IMR-90 (cell line): ENCODE measurements around the gene DGLUCY. TPM values are rescaled to one million over a fixed set of nuclear protein-coding genes. Genes with fewer than 3 reads are reported as not detected.

ENCODE experiments used
- ATAC-seq: fragments of 200-7000 bp; cut with Tn5 transposase; 2 replicates; pipeline ENCODE4 v1.9.1; 2020; ENCODE audit warnings: low read depth, mild to moderate bottlenecking, moderate library complexity
- BruUV-seq: library from RNA; stranded (reverse); fragments of 400-500 nt; replicated peaks from 2 replicates; lab custom pipeline; 2021; lab: Mats Ljungman, UMichigan
- CTCF ChIA-PET: fragments of 300-600 bp; formaldehyde crosslinking; extraction: SDS; loops from one replicate; lab custom pipeline; 2021; ENCODE audit warnings: antibody characterized with exemption; lab: Yijun Ruan, JAX
- POLR2A ChIA-PET: fragments of 300-600 bp; sonication (Branson Sonifier 250); formaldehyde crosslinking; loops from one replicate; lab custom pipeline; 2022; ENCODE audit warnings: antibody characterized with exemption; ENCODE audit not compliant: unreplicated experiment; lab: Charles Lee
- DNase-seq: peaks from one replicate; pipeline ENCODE4 v3.0.0; 2013
- H2AFZ ChIP-seq: replicated peaks from 2 replicates; pipeline ENCODE3; 2013; ENCODE audit warnings: low read length, mild to moderate bottlenecking; ENCODE audit not compliant: poor library complexity
- H2AK5ac ChIP-seq: 2 replicates; pipeline ENCODE4 v1.6.1; 2013; ENCODE audit warnings: low read depth, low read length, inconsistent platforms
- H2AK9ac ChIP-seq: replicated peaks from 2 replicates; pipeline ENCODE3; 2013; ENCODE audit warnings: mild to moderate bottlenecking, low read depth, low read length, moderate library complexity; ENCODE audit not compliant: poor library complexity
- H2BK120ac ChIP-seq: 2 replicates; pipeline ENCODE4 v1.6.1; 2013; ENCODE audit warnings: low read depth, low read length, inconsistent platforms
- H2BK15ac ChIP-seq: 3 replicates; pipeline ENCODE4 v1.6.1; 2013; ENCODE audit warnings: low read depth, low read length, inconsistent platforms
- H2BK20ac ChIP-seq: 2 replicates; pipeline ENCODE4 v1.6.1; 2013; ENCODE audit warnings: low read depth, mild to moderate bottlenecking, inconsistent platforms, low read length, moderate library complexity
- H2BK5ac ChIP-seq: 2 replicates; pipeline ENCODE4 v1.6.1; 2013; ENCODE audit warnings: mild to moderate bottlenecking, low read depth, low read length, inconsistent platforms; ENCODE audit not compliant: poor library complexity, severe bottlenecking
- H3K14ac ChIP-seq: replicated peaks from 2 replicates; pipeline ENCODE4 v1.6.1; 2013; ENCODE audit warnings: low read depth, low read length, inconsistent platforms
- H3K18ac ChIP-seq: 2 replicates; pipeline ENCODE4 v1.6.1; 2013; ENCODE audit warnings: low read depth, low read length, control low read depth
- H3K23ac ChIP-seq: 2 replicates; pipeline ENCODE4 v1.6.1; 2013; ENCODE audit warnings: low read depth, low read length, inconsistent platforms
- H3K27ac ChIP-seq: 2 replicates; pipeline ENCODE4 v1.5.1; 2013; ENCODE audit warnings: mild to moderate bottlenecking, control low read depth, low read length; ENCODE audit not compliant: insufficient read depth
- H3K27me3 ChIP-seq: 2 replicates; pipeline ENCODE4 v1.6.1; 2013; ENCODE audit warnings: low read length; ENCODE audit not compliant: control insufficient read depth, insufficient read depth
- H3K36me3 ChIP-seq: 2 replicates; pipeline ENCODE4 v1.6.1; 2013; ENCODE audit warnings: low read length, mixed read lengths; ENCODE audit not compliant: control insufficient read depth, insufficient read depth
- H3K4ac ChIP-seq: 2 replicates; pipeline ENCODE4 v1.6.1; 2013; ENCODE audit warnings: low read depth, low read length, inconsistent platforms
- H3K4me1 ChIP-seq: 2 replicates; pipeline ENCODE4 v1.6.1; 2013; ENCODE audit warnings: low read length, mixed read lengths; ENCODE audit not compliant: control insufficient read depth, insufficient read depth
- H3K4me2 ChIP-seq: 2 replicates; pipeline ENCODE4 v1.6.1; 2013; ENCODE audit warnings: low read depth, mild to moderate bottlenecking, control low read depth, low read length, moderate library complexity
- H3K4me3 ChIP-seq: 2 replicates; pipeline ENCODE4 v1.5.1; 2013; ENCODE audit warnings: low read depth, mild to moderate bottlenecking, control low read depth, low read length, moderate library complexity; ENCODE audit not compliant: insufficient read depth
- H3K56ac ChIP-seq: 2 replicates; pipeline ENCODE4 v1.6.1; 2013; ENCODE audit warnings: low read length, inconsistent platforms; ENCODE audit not compliant: insufficient read depth; ENCODE audit errors: extremely low read depth
- H3K79me1 ChIP-seq, 2 experiments: 2 replicates each; pipeline ENCODE4 v1.6.1; 2013; ENCODE audit warnings: low read length in 2 of 2, inconsistent platforms in 1 of 2, low read depth in 1 of 2
- H3K9ac ChIP-seq: 2 replicates; pipeline ENCODE4 v1.6.1; 2013; ENCODE audit warnings: low read depth, low read length, control low read depth
- H3K9me1 ChIP-seq: 2 replicates; pipeline ENCODE4 v1.6.1; 2013; ENCODE audit warnings: low read length, inconsistent platforms; ENCODE audit not compliant: insufficient read depth
- H3K9me3 ChIP-seq: 2 replicates; pipeline ENCODE4 v1.6.1; 2013; ENCODE audit warnings: low read length; ENCODE audit not compliant: control insufficient read depth, insufficient read depth
- H4K20me1 ChIP-seq: 2 replicates; pipeline ENCODE4 v1.6.1; 2013; ENCODE audit warnings: low read length, inconsistent platforms; ENCODE audit not compliant: insufficient read depth
- H4K5ac ChIP-seq: 2 replicates; pipeline ENCODE4 v1.6.1; 2013; ENCODE audit warnings: mild to moderate bottlenecking, low read depth, low read length, control low read depth
- H4K8ac ChIP-seq, 2 experiments: 2 replicates each; pipeline ENCODE4 v1.6.1; 2013; ENCODE audit warnings: low read depth in 2 of 2, low read length in 2 of 2, control low read depth in 1 of 2, inconsistent platforms in 1 of 2
- H4K91ac ChIP-seq: 2 replicates; pipeline ENCODE4 v1.6.1; 2013; ENCODE audit warnings: low read depth, low read length, inconsistent platforms; ENCODE audit not compliant: insufficient read depth
- BHLHE40 ChIP-seq: fragments of 150-350 bp; IDR thresholded peaks from 2 replicates; pipeline ENCODE4 v1.6.1; 2016; ENCODE audit warnings: mild to moderate bottlenecking, low read depth, low read length
- CEBPB ChIP-seq: IDR thresholded peaks from 2 replicates; pipeline ENCODE4 v1.6.1; 2012; ENCODE audit warnings: low read depth, low read length, improper control_type of control experiment
- CTCF ChIP-seq: conservative IDR thresholded peaks from 2 replicates; pipeline ENCODE4 v1.5.1; 2012; ENCODE audit warnings: mild to moderate bottlenecking, low read depth, low read length, improper control_type of control experiment
- FOS ChIP-seq: fragments of 150-350 bp; IDR thresholded peaks from 2 replicates; pipeline ENCODE4 v1.6.1; 2016; ENCODE audit warnings: low read depth, low read length
- MAFK ChIP-seq: IDR thresholded peaks from 2 replicates; pipeline ENCODE4 v1.6.1; 2012; ENCODE audit warnings: low read depth, low read length, improper control_type of control experiment
- MAZ ChIP-seq: IDR thresholded peaks from 2 replicates; pipeline ENCODE4 v1.6.1; 2012; ENCODE audit warnings: low read depth, mild to moderate bottlenecking, low read length, improper control_type of control experiment, moderate library complexity, borderline replicate concordance
- RAD21 ChIP-seq: IDR thresholded peaks from 2 replicates; pipeline ENCODE4 v1.6.1; 2012; ENCODE audit warnings: low read length, improper control_type of control experiment
- SMC3 ChIP-seq: fragments of 150-350 bp; IDR thresholded peaks from 2 replicates; pipeline ENCODE4 v1.6.1; 2016; ENCODE audit warnings: low read depth, mild to moderate bottlenecking, antibody characterized with exemption, low read length, moderate library complexity
- WGBS, 2 experiments: methylation state at CpG; one replicate each; pipeline versions ENCODE4 v1.1.5 to v1.1.7; 2013; ENCODE audit warnings: missing lambda C conversion rate in 2 of 2; ENCODE audit not compliant: insufficient read length in 1 of 2; ENCODE audit errors: extremely low coverage in 2 of 2; 5-methylcytosine and 5-hydroxymethylcytosine counted together
- dilution Hi-C: fragments of 300-500 bp; cut with HindIII; formaldehyde crosslinking; loops from one replicate; pipeline ENCODE4 v1.14.3; 2018; ENCODE audit warnings: low sequenced_read_pairs; ENCODE audit not compliant: unreplicated experiment
- in situ Hi-C: fragments of 300-500 bp; cut with MboI; formaldehyde crosslinking; loops from 3 replicates; pipeline ENCODE4 v1.14.3; 2019; ENCODE audit warnings: low sequenced_read_pairs, inconsistent platforms, mixed read lengths
- intact Hi-C: fragments of 100-400 bp; cut with micrococcal nuclease; formaldehyde crosslinking; loops from 2 replicates; pipeline ENCODE4 v1.10.0; 2022
- polyA plus RNA-seq, 3 experiments: library from polyadenylated mRNA; depleted of rRNA; stranded (reverse); fragments of >200 nt; gene quantifications; 2 replicates each; pipeline ENCODE4 v1.2.3, GENCODE V29; 2012; ENCODE audit warnings: low replicate concordance in 1 of 3
- total RNA-seq: library from RNA; depleted of rRNA; stranded (reverse); fragments of >200 nt; gene quantifications from 2 replicates; pipeline ENCODE4 v1.2.3, GENCODE V29; 2012

The DGLUCY gene
- total and polyA plus RNA-seq, 2 of the 4 experiments (the other 2 are of a cell fraction), result 8.5 to 13.3 TPM

DNA sequence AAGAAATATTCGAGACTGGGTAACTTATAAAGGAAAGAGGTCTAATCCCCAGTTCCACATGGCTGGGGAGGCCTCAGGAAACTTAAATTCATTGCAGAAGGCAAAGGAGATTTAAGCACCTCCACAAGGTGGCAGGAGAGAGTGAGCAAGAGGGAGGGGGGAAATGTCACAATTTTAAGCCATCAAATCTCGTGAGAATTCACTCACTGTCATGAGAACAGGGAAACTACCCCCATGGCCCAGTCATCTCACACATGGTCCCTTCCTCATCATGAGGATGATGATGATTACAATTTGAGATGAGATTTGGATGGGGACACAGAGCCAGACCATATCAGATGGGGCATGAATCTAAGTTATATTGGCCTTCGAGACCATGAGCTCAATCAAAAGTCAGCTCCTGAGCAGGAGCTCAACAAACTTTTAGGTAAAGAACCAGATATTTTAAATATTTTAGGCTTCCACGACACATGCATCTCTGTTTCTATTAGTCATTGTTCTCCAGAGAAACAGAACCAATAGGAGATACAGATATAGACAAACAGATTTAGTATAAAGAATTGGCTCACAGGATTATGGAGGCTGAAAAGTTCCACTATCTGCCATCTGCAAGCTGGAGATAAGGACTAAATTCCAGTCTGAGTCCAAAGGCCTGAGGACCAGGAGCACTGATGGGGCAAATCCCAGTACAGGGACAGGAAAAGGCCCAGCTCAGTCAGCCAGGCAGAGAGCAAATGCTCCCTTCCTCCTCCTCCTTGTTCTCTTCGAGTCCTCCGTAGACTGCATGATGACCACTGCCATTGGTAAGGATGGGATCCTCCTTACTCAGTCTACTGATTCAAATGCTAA, 24.9 kb downstream of the DGLUCY start:
- in situ Hi-C loops, result no loop called here
- no peak overlapping the region for H2BK15ac ChIP-seq
- H3K9me1 ChIP-seq, result peaks cover 3% of the 10 kb centered on the region; the same call in 1 of the 2 replicates
- H2BK5ac ChIP-seq, result no peak overlapping the region
- no peaks in the 10 kb centered on the region for H3K79me1 ChIP-seq
- no peak overlapping the region for H3K4me2 ChIP-seq
- intact Hi-C loops, result no loop called here
- H3K4me1 ChIP-seq, result no peaks in the 10 kb centered on the region; the same call in 1 of the 2 replicates
- no peak overlapping the region for H3K14ac ChIP-seq
- H4K91ac ChIP-seq, result no peak overlapping the region
- H2BK20ac ChIP-seq, result 0 out of 2 replicates have a peak overlapping the region, but pooled peaks have one; percentile 32
- DNase-seq, result no peak
- peaks cover 2% of the 10 kb centered on the region; the same call in 1 of the 2 replicates for H3K36me3 ChIP-seq
- POLR2A ChIA-PET, result no interaction called here
- CTCF ChIA-PET, result interaction anchor here (1.0 kb wide), 2 partner anchors 20 to 34 kb away, joined by 4 to 10 read pairs; no protein-coding TSS in a partner anchor
- no peak overlapping the region for H3K56ac ChIP-seq
- BruUV-seq, result no TSS peak
- H4K5ac ChIP-seq, result no peak overlapping the region
- 100% methylated on average over 1 of the region's 6 CpGs; no CpG with 5 or more reads in 1 of the 2 experiments for WGBS, 2 experiments
- H4K8ac ChIP-seq, result no peak overlapping the region
- H2AK9ac ChIP-seq, result no peak overlapping the region
- H3K23ac ChIP-seq, result no peak overlapping the region
- no peak overlapping the region; the same call in 1 of the 2 replicates for H3K9ac ChIP-seq
- dilution Hi-C loops, result no loop called here
- H3K18ac ChIP-seq, result no peak overlapping the region
- no peak overlapping the region for H3K27ac ChIP-seq
- H3K4ac ChIP-seq, result no peak overlapping the region
- H3K27me3 ChIP-seq, result no peaks in the 10 kb centered on the region
- no peaks in the 10 kb centered on the region for H3K9me3 ChIP-seq
- H2BK120ac ChIP-seq, result no peak overlapping the region
- peak; percentile 45 for ATAC-seq
- no peaks in the 10 kb centered on the region for H4K20me1 ChIP-seq
- H2AK5ac ChIP-seq, result 0 out of 2 replicates have a peak overlapping the region, but pooled peaks have one; percentile 4
- H3K4me3 ChIP-seq, result no peak overlapping the region
- H2AFZ ChIP-seq, result no peak overlapping the region
- TF ChIP-seq SMC3 (peak; percentile 49; the same call in 1 of the 2 replicates), BHLHE40 (no peak), CTCF (peak; percentile 57), MAZ (peak; percentile 66; the same call in 1 of the 2 replicates), FOS (no peak), CEBPB (0 out of 2 replicates have a peak, but pooled peaks have one; percentile 29), MAFK (no peak), RAD21 (peak; percentile 40)
